ENCODE measurements around the gene EGFLAM.

GRCh38 chr5:38380537-38380936, 122.2 kb downstream of the EGFLAM start:
- no peak for TF ChIP-seq CTCF (IDR thresholded peaks at IDR 0.05 in 2 of 3, conservative IDR thresholded peaks at IDR 0.05 in 1 of 3; ENCODE audit: control insufficient read depth in 2 of 3, extremely low read depth in 1 of 3, insufficient read depth in 1 of 3, low read depth in 3 of 3, low read length in 3 of 3)
- TF ChIP-seq EP300 (IDR thresholded peaks at IDR 0.05; ENCODE audit: borderline replicate concordance in 1 of 2, control insufficient read depth in 1 of 2, low read depth in 2 of 2, low read length in 2 of 2) = no peak
- TF ChIP-seq ZNF24 (IDR thresholded peaks at IDR 0.05) = no peak
- no peak for TF ChIP-seq BMI1 (IDR thresholded peaks at IDR 0.05; ENCODE audit: borderline replicate concordance)
- TF ChIP-seq ZBTB33 (IDR thresholded peaks at IDR 0.05) = no peak
- TF ChIP-seq BCLAF1 (IDR thresholded peaks at IDR 0.05) = no peak
- no peak for TF ChIP-seq E4F1 (IDR thresholded peaks at IDR 0.05; ENCODE audit: borderline replicate concordance, partially characterized antibody)
- TF ChIP-seq IRF3 (IDR thresholded peaks at IDR 0.05) = no peak
- no peak for TF ChIP-seq ETV6 (conservative IDR thresholded peaks at IDR 0.05 in 1 of 2, IDR thresholded peaks at IDR 0.05 in 1 of 2; ENCODE audit: borderline replicate concordance in 1 of 2, low read depth in 1 of 2)
- no peak for TF ChIP-seq IRF5 (IDR thresholded peaks at IDR 0.05; ENCODE audit: borderline replicate concordance)
- no peak for TF ChIP-seq POLR2AphosphoS5 (IDR thresholded peaks at IDR 0.05; ENCODE audit: low read length)
- no peak for TF ChIP-seq POLR2A (IDR thresholded peaks at IDR 0.05; ENCODE audit: low read depth, low read length)
- TF ChIP-seq GABPA (IDR thresholded peaks at IDR 0.05; ENCODE audit: low read depth) = no peak
- TF ChIP-seq PAX5 (IDR thresholded peaks at IDR 0.05; ENCODE audit: borderline replicate concordance, low read depth, low read length) = no peak

Measured in GM12878 (cell line).